ENCODE measurements around the gene LDLRAD3.

The LDLRAD3 gene

DNA sequence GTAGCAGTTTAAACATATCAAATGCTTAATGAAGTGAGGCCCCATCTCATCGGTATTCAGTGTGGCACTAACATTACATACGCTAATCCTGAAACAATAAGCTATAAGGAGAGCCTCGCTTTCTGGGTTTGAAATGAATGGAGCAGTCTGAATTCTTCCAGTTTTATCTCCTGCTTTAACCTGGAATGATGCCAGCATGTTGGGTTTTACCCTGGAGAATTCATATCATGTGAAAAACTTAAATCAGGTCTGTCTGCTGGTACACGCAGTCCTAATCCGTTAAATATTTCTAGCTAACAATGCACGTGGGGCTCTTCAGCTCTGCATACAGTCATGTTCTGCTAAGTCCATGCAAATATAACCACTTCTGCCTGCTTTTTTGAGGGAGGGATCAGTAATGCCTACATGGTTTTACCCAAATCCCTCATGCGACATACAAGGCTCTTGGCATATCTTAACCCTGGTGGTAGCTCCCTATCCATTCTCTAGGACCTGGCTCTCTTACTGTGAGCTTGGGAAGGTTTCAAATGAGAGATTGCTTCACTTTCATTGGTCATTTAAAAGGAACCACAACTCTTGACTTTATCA, 252.6 kb downstream of the LDLRAD3 start:
- Histone ChIP-seq H3K36me3 (ENCODE audit: control insufficient read depth in 4 of 4, insufficient read depth in 4 of 4, low read length in 3 of 4) (no peaks in the 10 kb centered on the region), H3K4me3 (ENCODE audit: control insufficient read depth in 1 of 7, extremely low read depth in 1 of 7, insufficient read depth in 4 of 7, low read depth in 2 of 7, low read length in 6 of 7) (no peak overlapping the region), H3K27ac (ENCODE audit: insufficient read depth in 1 of 2, low read depth in 1 of 2, low read length in 2 of 2, poor library complexity in 1 of 2, severe bottlenecking in 2 of 2) (no peak overlapping the region), H3K4me1 (ENCODE audit: control extremely low read depth in 1 of 4, control insufficient read depth in 4 of 4, insufficient read depth in 4 of 4, low read length in 3 of 4) (no peaks in the 10 kb centered on the region), H3K27me3 (replicated peaks in 2 of 5; ENCODE audit: control insufficient read depth in 4 of 5, insufficient read depth in 5 of 5, low read length in 4 of 5) (peaks cover 0 to 2% (median 0%) of the 10 kb centered on the region in 5 experiments), H3K9me3 (ENCODE audit: control extremely low read depth in 1 of 5, control insufficient read depth in 4 of 5, insufficient read depth in 2 of 5, low read depth in 1 of 5, low read length in 4 of 5) (no peaks in the 10 kb centered on the region)
- CTCF ChIA-PET = interaction anchor here (0.9 to 1.6 kb wide), 2 partner anchors 9 to 13 kb away, joined by 3 to 4 read pairs; no protein-coding TSS in a partner anchor
- POLR2A ChIA-PET = no interaction called here
- DNase-seq = no peak
- WGBS (ENCODE audit: insufficient coverage) = 98% methylated on average over 6 of the region's 7 CpGs

DNA sequence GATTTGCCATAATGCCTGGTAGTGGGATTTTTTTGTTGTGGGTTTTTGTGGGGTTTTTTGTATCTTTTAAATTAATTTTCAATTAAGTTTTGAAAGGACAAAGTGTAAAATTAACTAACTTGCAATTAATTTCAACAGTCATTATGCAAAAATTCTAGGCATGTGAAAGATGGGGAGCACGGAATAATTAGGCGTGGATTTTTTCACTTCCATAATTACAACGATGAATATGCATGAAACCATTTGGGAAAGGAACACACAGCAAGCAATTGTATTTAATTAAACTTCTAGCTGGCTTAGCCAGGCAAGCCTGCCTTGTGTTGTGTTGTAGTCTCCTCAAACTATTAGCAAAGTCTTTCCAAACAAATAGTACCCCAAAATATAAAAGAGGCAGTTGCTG, 257.5 kb downstream of the LDLRAD3 start:
- H3K27me3 ChIP-seq (replicated peaks in 2 of 5; ENCODE audit: control insufficient read depth in 4 of 5, insufficient read depth in 5 of 5, low read length in 4 of 5) = peaks cover 0 to 6% (median 0%) of the 10 kb centered on the region in 5 experiments
- no peak overlapping the region for H3K4me3 ChIP-seq (ENCODE audit: control insufficient read depth in 1 of 7, extremely low read depth in 1 of 7, insufficient read depth in 4 of 7, low read depth in 2 of 7, low read length in 6 of 7)
- H3K4me1 ChIP-seq (ENCODE audit: control extremely low read depth in 1 of 4, control insufficient read depth in 4 of 4, insufficient read depth in 4 of 4, low read length in 3 of 4) = no peaks in the 10 kb centered on the region
- WGBS (ENCODE audit: insufficient coverage) = 100% methylated on average over 3 of the region's 3 CpGs
- DNase-seq = no peak
- H3K27ac ChIP-seq (ENCODE audit: insufficient read depth in 1 of 2, low read depth in 1 of 2, low read length in 2 of 2, poor library complexity in 1 of 2, severe bottlenecking in 2 of 2) = no peak overlapping the region
- CTCF ChIA-PET = no interaction called here
- H3K36me3 ChIP-seq (ENCODE audit: control insufficient read depth in 4 of 4, insufficient read depth in 4 of 4, low read length in 3 of 4) = no peaks in the 10 kb centered on the region
- POLR2A ChIA-PET = no interaction called here
- H3K9me3 ChIP-seq (ENCODE audit: control extremely low read depth in 1 of 5, control insufficient read depth in 4 of 5, insufficient read depth in 2 of 5, low read depth in 1 of 5, low read length in 4 of 5) = no peaks in the 10 kb centered on the region

DNA sequence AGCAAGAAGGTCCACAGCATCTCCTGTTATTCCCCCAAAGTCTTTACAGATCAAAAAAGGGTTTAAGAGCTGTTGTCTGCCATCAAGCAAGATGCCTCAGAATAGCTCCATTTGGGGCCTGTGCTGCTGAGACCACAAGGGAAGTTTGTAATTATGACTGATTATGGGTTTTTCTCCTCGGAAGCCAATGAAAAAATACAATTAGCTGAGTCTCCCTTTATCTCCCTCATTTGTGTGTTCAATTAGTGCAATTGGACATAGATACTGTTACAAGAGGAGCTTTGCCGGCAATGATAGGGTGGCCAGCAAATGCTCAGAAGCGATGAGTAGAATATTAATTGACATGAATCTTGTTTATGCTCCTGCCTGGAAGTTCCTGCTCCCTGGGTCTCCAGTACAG, 261.7 kb downstream of the LDLRAD3 start:
- ChIA-PET POLR2A (no interaction called here), CTCF (interaction anchor here (0.6 to 1.5 kb wide), 2 partner anchors 9 to 16 kb away, joined by 3 to 4 read pairs; no protein-coding TSS in a partner anchor)
- Histone ChIP-seq H3K27ac (ENCODE audit: insufficient read depth in 1 of 2, low read depth in 1 of 2, low read length in 2 of 2, poor library complexity in 1 of 2, severe bottlenecking in 2 of 2) (no peak overlapping the region), H3K9me3 (ENCODE audit: control extremely low read depth in 1 of 5, control insufficient read depth in 4 of 5, insufficient read depth in 2 of 5, low read depth in 1 of 5, low read length in 4 of 5) (no peaks in the 10 kb centered on the region), H3K4me3 (ENCODE audit: control insufficient read depth in 1 of 7, extremely low read depth in 1 of 7, insufficient read depth in 4 of 7, low read depth in 2 of 7, low read length in 6 of 7) (no peak overlapping the region), H3K27me3 (replicated peaks in 2 of 5; ENCODE audit: control insufficient read depth in 4 of 5, insufficient read depth in 5 of 5, low read length in 4 of 5) (peaks cover 0 to 11% (median 0%) of the 10 kb centered on the region in 5 experiments), H3K4me1 (ENCODE audit: control extremely low read depth in 1 of 4, control insufficient read depth in 4 of 4, insufficient read depth in 4 of 4, low read length in 3 of 4) (no peaks in the 10 kb centered on the region), H3K36me3 (ENCODE audit: control insufficient read depth in 4 of 4, insufficient read depth in 4 of 4, low read length in 3 of 4) (no peaks in the 10 kb centered on the region)
- WGBS (ENCODE audit: insufficient coverage) = 88% methylated on average over 3 of the region's 3 CpGs
- DNase-seq = no peak

DNA sequence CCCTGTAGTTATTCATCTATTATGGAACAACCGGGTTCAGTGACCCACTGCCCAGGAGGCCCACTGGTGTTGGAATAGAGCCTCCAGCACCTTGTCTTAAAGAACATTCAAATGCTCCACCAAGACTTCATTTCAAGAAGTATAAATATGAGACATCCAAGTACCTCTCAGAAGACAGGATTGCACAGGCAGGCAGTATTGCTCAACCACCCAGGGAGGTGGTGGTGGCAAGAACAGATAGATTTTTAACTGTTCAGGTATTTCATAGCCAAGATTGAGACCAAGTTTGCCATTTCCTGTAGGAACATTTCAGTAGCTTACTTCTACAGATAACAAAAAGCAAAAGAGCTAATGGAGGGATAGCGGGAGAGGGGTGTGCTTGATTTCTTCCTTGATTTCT, 266.7 kb downstream of the LDLRAD3 start:
- no peaks in the 10 kb centered on the region for H3K4me1 ChIP-seq (ENCODE audit: control extremely low read depth in 1 of 4, control insufficient read depth in 4 of 4, insufficient read depth in 4 of 4, low read length in 3 of 4)
- H3K9me3 ChIP-seq (ENCODE audit: control extremely low read depth in 1 of 5, control insufficient read depth in 4 of 5, insufficient read depth in 2 of 5, low read depth in 1 of 5, low read length in 4 of 5) = no peaks in the 10 kb centered on the region
- ChIA-PET CTCF (no interaction called here), POLR2A (no interaction called here)
- no peak overlapping the region for H3K27ac ChIP-seq (ENCODE audit: insufficient read depth in 1 of 2, low read depth in 1 of 2, low read length in 2 of 2, poor library complexity in 1 of 2, severe bottlenecking in 2 of 2)
- DNase-seq = no peak
- WGBS (ENCODE audit: insufficient coverage) = 100% methylated on average over 2 of the region's 2 CpGs
- peaks cover 0 to 9% (median 0%) of the 10 kb centered on the region in 5 experiments for H3K27me3 ChIP-seq (replicated peaks in 2 of 5; ENCODE audit: control insufficient read depth in 4 of 5, insufficient read depth in 5 of 5, low read length in 4 of 5)
- H3K36me3 ChIP-seq (ENCODE audit: control insufficient read depth in 4 of 4, insufficient read depth in 4 of 4, low read length in 3 of 4) = no peaks in the 10 kb centered on the region
- H3K4me3 ChIP-seq (ENCODE audit: control insufficient read depth in 1 of 7, extremely low read depth in 1 of 7, insufficient read depth in 4 of 7, low read depth in 2 of 7, low read length in 6 of 7) = no peak overlapping the region

DNA sequence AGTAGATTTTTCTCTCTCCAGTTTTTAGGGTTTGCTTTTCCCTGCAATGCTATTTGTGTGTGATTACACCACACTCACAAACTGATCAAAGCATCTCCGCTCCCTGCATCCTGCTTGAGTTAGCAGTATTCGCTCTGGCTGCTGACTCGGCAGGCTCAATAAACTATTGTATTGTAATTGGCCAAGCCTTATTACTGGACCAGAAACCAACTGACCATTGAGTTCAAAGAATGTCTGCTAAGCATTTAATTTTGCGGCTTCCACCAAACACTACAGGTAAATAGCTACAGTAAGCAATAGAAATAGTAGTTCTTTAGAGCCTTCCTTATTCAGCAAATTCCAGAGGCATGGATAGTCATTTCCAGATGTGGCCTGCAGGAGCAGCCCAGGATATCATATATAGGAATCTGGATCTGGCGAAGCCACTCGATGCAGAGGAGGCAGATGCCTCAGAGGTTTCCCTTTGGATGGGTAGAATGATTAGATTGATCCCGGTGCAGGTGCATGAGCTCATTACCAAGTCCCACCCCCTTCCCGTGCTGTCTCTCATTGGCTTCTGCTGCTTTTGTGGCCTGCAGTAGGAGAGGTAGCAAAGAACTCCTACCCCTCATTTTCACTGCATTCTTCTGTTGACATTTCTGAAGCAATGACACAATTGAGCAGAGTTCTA, 268.0 kb downstream of the LDLRAD3 start:
- Histone ChIP-seq H3K9me3 (ENCODE audit: control extremely low read depth in 1 of 5, control insufficient read depth in 4 of 5, insufficient read depth in 2 of 5, low read depth in 1 of 5, low read length in 4 of 5) (no peaks in the 10 kb centered on the region), H3K4me3 (ENCODE audit: control insufficient read depth in 1 of 7, extremely low read depth in 1 of 7, insufficient read depth in 4 of 7, low read depth in 2 of 7, low read length in 6 of 7) (no peak overlapping the region), H3K27me3 (replicated peaks in 2 of 5; ENCODE audit: control insufficient read depth in 4 of 5, insufficient read depth in 5 of 5, low read length in 4 of 5) (peaks cover 0 to 7% (median 2%) of the 10 kb centered on the region in 5 experiments), H3K36me3 (ENCODE audit: control insufficient read depth in 4 of 4, insufficient read depth in 4 of 4, low read length in 3 of 4) (no peaks in the 10 kb centered on the region), H3K27ac (ENCODE audit: insufficient read depth in 1 of 2, low read depth in 1 of 2, low read length in 2 of 2, poor library complexity in 1 of 2, severe bottlenecking in 2 of 2) (no peak overlapping the region), H3K4me1 (ENCODE audit: control extremely low read depth in 1 of 4, control insufficient read depth in 4 of 4, insufficient read depth in 4 of 4, low read length in 3 of 4) (no peaks in the 10 kb centered on the region)
- 93% methylated on average over 5 of the region's 8 CpGs for WGBS (ENCODE audit: insufficient coverage)
- ChIA-PET POLR2A (no interaction called here), CTCF (no interaction called here)
- DNase-seq = no peak

DNA sequence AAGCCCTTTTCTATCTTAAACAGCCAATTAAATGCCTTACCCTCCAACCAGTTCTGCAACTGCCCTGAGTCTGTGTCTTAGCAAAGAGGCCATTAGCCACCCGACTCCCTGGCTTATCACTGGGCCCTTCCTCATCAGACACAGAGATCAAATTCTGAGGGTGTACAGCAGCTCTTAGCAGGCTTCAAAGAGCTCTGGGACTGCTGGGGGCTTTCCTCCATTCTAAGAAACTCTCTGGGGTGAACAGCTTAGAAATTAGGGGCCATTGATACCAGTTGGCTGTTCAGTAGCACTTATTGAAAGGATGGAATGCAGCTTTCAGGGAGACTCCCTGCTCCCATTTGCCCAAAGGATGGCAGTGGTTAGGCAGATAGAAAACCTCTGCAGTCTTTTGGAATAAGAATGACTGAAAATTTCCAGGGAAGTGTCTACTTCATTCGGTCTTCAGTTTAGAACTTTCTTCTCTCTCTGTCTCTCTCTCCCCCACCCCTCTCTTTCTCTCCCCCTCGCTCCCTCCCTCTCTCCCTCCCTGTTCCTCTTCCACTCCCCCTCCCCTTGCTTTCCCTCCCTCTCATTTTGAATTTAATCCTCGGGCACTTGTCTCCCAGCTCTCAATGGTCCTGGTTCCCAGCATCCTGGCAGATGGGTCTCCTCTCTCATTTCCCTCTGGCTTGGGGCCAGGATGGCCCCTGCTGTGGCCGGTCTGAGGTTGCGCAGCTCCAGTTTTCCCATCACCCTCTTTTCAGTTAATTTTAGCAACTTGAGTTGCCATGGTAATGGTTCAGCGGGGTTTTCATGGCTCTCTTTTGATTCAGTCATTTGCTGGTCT, 268.9 kb downstream of the LDLRAD3 start:
- WGBS (ENCODE audit: insufficient coverage) = 84% methylated on average over 7 of the region's 7 CpGs
- Histone ChIP-seq H3K4me3 (ENCODE audit: control insufficient read depth in 1 of 7, extremely low read depth in 1 of 7, insufficient read depth in 4 of 7, low read depth in 2 of 7, low read length in 6 of 7) (no peak overlapping the region), H3K4me1 (ENCODE audit: control extremely low read depth in 1 of 4, control insufficient read depth in 4 of 4, insufficient read depth in 4 of 4, low read length in 3 of 4) (no peaks in the 10 kb centered on the region), H3K27ac (ENCODE audit: insufficient read depth in 1 of 2, low read depth in 1 of 2, low read length in 2 of 2, poor library complexity in 1 of 2, severe bottlenecking in 2 of 2) (no peak overlapping the region), H3K27me3 (replicated peaks in 2 of 5; ENCODE audit: control insufficient read depth in 4 of 5, insufficient read depth in 5 of 5, low read length in 4 of 5) (peaks cover 0 to 7% (median 3%) of the 10 kb centered on the region in 5 experiments), H3K36me3 (ENCODE audit: control insufficient read depth in 4 of 4, insufficient read depth in 4 of 4, low read length in 3 of 4) (no peaks in the 10 kb centered on the region), H3K9me3 (ENCODE audit: control extremely low read depth in 1 of 5, control insufficient read depth in 4 of 5, insufficient read depth in 2 of 5, low read depth in 1 of 5, low read length in 4 of 5) (no peaks in the 10 kb centered on the region)
- DNase-seq = no peak
- ChIA-PET POLR2A (no interaction called here), CTCF (no interaction called here)

DNA sequence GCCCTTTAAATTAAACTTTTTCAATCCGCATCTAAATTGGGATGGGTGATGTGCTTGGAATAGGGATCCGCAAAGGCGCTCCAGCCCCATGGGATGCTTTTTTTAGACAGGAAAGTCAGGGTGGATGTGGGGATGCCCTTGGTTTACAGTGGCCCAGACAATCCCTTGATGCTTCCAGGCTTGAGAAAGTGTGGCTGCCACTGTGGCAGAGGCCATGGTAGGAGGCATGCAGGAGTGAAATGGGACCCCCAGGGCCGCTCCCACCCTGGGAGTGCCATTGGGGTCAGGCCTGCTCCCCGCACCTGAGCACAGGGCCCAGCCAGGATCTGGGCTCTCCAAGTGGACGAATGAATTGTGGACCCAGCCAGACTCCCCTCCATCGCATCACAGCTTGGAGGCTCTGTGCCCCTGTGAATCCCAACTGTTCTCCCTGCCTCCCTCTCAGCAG, 269.6 kb downstream of the LDLRAD3 start:
- ChIA-PET POLR2A (no interaction called here), CTCF (no interaction called here)
- no peak for DNase-seq
- Histone ChIP-seq H3K4me3 (ENCODE audit: control insufficient read depth in 1 of 7, extremely low read depth in 1 of 7, insufficient read depth in 4 of 7, low read depth in 2 of 7, low read length in 6 of 7) (no peak overlapping the region), H3K9me3 (ENCODE audit: control extremely low read depth in 1 of 5, control insufficient read depth in 4 of 5, insufficient read depth in 2 of 5, low read depth in 1 of 5, low read length in 4 of 5) (peaks cover 0 to under 1% (median 0%) of the 10 kb centered on the region in 5 experiments), H3K27me3 (replicated peaks in 2 of 5; ENCODE audit: control insufficient read depth in 4 of 5, insufficient read depth in 5 of 5, low read length in 4 of 5) (peaks cover 0 to 3% (median 2%) of the 10 kb centered on the region in 5 experiments), H3K4me1 (ENCODE audit: control extremely low read depth in 1 of 4, control insufficient read depth in 4 of 4, insufficient read depth in 4 of 4, low read length in 3 of 4) (no peaks in the 10 kb centered on the region), H3K36me3 (ENCODE audit: control insufficient read depth in 4 of 4, insufficient read depth in 4 of 4, low read length in 3 of 4) (no peaks in the 10 kb centered on the region), H3K27ac (ENCODE audit: insufficient read depth in 1 of 2, low read depth in 1 of 2, low read length in 2 of 2, poor library complexity in 1 of 2, severe bottlenecking in 2 of 2) (no peak overlapping the region)
- 97% methylated on average over 5 of the region's 7 CpGs for WGBS (ENCODE audit: insufficient coverage)

Data from common myeloid progenitor, CD34-positive (primary cell).